Endometrial microvascular endothelial cells (primary cell): ENCODE results near the gene SDF4. TPM values are rescaled to one million over a fixed set of nuclear protein-coding genes. Genes with fewer than 3 reads are reported as not detected.
"Not testable (repeated sequence)": the region's sequence is repeated elsewhere in the genome, so short reads cannot be mapped to it uniquely, and the experiment has no call there.

Source experiments
- in situ Hi-C: cut with HindIII; loops from 2 replicates; pipeline ENCODE4 v1.10.0; 2017; ENCODE audit warnings: low sequenced_read_pairs, low pct_unique_long_range_greater_than_20kb; ENCODE audit errors: inconsistent ontology term
- total RNA-seq: library from RNA; depleted of rRNA; stranded (reverse); fragments of >200 nt; gene quantifications from one replicate; pipeline ENCODE4 v1.2.3, GENCODE V29; 2015; ENCODE audit errors: inconsistent ontology term

The SDF4 gene
- total RNA-seq, 1 donor from 2014 or later: 186 TPM

DNA sequence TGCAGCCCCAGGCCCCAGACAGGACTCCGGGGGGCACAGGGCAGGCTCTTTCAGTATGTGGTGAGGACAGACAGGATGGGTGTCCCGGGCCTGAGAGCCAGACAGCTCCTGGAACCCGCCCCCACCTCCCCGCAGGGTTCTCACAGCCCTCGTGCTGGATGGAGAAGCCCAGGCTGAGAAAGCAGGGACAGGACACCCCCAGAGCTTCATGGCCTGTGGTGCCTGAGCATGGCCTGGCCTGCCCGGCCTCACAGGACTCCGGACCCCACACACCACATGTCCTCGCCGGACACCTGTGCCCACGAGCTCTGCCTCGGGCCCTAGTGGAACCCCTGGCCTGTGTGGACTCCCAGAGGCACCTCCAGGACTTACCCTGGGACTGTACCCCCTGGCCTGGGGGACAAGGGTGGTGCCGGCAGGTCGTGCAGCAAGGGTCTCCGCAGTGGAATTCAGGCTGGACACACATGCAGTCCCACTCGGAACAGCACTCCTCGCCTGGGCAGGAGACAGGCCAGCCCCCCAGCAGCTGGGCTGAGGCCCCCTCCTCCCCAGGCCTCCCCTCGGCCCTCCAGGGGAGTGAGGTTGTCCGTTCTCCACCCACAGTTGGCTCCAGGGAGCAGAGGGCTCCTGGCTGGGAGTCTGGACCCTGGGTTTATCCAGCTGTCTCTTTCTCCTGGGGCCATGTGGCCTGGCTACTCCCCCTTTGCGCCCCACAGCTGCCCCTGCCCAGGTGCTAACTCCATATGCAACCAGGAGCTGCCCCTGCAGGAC is 26.6 kb downstream of the SDF4 start:
- in situ Hi-C loops: no loop called here

DNA sequence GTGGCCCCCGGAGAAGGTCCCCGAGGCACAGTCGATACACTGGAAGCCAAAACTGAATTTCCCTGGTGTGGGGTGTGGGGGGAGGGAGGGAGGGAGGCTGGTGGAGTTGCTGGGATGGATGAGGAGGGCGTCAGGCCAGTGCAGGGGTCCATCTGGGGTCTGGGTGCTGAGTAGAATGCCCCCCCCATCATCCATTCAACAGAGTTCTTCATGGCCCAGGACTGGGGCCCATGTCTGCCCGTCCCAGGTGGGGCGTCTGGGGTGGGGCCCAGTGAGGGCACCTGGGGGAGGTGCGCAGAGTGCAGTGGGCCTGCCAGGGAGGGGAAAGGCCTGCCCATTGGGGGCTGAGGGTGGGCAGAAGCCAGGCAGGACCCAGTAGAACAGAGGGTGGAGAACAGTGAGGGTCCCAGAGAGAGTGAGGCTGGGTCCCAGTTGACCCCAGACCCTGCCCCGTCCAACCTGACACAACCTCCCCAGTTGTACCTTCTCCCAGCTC is 27.3 kb downstream of the SDF4 start:
- in situ Hi-C loops: no loop called here

DNA sequence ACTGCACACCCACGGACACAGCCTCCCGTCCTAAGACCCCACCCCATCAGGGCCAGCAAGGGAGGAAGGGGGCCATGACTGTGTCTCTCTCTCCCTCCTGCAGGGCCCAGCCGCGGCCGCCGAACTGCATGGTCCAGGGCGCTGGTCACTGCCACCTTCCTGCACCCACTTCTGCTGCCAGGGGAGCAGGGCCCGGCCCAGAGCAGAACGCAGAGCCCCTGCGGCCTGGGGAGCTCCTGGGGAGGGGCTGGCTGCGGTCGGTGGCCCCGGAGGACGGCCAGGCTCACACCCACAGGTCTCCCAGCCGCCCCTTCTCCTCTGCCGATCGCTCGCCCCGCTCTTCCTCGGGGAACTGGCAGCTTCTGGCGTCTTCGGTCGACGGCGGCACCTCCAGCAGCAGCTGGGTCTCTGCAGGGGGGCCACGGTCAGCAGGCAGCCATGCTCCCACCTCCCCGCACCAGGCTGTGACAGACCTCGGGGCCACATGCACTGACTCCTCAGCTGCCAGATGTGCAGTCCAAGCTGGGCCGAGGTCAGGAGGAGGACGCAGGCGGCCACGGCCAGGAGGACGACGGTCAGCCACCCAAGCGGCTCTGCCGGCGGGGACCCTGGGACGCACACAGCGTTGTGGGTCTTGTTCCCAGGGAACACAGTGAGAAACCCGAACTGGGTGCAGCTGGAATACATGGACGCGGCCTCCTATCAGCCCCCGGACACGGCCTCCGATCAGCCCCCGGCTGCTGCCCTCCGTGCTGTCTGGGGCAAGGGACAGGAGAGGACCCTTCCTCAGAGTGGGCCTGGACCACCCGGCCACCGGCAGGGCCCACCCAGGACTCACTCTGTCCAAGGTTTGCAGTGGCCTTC is 28.0 kb downstream of the SDF4 start:
- in situ Hi-C loops: no loop called here

DNA sequence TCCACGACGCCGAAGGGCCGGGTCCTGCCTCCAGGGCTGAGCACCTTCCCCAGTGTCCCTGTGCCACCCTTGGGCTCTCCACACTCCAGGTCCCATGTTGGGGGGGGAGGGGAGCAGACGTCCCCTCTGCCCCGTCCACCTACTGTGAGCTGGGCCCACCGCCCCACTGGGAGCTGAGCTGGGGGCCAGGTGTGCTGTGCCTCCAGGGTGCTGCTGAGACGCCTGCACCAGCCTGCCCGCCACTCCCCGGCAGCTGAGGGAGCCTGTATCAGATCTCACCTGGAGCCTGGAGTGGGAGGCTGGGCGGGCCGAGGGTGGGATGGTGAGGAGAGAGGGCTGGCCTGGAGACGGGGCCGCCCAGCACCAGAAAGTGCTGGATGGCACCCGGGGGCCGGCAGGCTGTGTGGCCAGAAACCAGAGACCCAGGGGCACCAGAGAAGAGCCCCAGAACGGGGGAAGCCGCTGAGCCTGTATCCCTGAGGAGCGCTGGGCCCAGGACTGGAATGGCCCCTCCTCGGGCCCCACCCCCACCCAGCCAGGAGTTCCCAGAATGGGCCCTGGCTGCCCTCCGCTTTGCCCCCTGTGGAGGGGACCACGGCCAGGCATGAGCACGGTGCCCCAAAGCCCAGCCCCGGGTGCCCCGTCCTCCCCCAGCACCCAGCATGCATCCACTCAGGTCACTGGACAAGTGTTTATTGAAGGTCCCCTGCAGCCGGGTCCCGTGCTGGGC is 28.8 kb downstream of the SDF4 start:
- in situ Hi-C loops: no loop called here

DNA sequence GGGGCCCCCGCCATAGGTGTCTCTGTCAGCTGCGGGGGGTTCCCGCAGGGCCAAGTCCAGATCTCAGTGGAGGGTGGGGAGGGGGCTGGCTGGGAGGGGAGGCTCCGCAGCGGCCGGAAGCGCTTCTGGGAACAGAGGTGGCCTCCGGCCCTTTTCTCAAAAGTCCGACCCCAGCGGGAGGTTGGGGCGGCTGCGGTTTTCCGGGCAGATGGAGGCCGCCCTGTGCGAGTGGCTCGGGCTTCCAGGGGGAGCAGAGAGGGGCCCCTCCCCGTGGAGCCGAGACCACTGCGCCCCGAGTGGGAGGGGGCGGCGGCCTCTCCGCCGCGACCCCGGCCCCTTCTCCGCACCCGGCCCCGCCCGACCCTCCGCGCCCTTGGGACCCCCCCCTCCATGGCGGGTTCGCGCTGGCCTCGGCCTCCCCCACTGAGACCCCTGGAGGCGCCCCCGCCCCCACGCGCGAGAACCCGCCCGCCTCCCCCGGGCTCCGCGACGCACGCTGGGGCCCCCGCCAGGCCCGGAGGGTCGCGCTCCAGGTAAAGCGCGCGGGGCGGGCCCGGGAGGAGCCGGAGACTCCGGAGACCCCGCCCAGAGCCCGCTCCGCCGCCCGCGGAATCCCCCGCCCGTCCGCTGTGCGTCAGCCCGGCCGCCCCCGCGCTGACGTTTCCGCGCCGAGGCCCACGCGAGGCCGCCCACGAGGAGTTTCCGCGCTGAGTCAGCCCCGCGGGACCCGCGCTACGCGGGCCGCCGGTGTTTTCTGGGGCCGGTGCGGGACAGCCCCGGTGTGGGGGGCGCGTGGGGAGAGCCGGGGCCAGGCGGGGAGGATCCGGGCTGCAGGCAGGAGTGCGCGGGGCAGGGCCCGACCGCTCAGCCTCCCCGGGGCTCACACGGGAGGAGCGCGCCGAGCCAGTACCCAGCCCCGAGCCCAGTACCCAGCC is 30.7 kb downstream of the SDF4 start:
- in situ Hi-C loops: no loop called here

DNA sequence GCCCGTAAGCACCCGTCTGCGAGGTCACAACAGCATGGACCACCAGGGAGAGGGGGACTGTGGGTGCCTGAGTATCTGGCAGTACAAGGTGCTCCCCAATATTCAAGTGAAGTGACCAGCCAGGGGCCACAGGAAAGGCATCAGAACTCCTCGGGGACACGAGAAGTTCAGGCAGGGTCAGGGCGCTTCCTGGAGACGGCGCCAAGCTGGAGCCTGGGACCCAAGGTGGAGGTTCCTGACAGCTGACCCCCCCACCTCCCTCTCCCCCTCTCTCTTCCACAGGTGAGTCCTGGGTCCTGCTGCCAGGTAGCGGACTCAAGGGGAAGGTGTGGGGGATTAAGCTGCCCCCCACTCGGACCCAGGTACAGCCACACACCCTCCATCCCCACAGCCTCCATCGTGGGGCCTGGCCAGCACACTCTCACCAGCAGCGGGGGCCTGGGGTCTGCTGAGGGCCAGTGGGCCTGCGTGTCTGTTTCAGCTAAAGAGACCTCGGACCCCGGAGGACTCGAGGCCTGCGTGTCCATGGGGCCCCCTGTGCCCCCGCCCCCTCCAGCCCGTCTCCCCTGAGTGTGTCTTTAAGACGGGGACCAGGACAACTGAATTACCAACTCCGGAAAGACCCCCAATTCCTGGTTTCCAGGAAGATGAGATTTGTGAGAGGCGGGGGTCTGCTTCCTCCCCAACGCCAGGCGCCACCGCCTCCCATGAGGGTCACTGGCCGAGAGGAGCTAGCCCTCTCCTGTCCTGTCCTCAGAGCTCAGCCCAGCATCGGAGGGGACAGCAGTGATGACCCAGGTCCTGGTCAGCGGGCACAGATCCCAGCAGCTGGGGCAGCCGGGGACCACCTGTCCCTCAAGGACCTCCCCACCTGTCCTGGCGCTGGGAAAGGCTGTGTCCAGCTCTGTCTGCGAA is 31.6 kb downstream of the SDF4 start:
- in situ Hi-C loops: no loop called here

DNA sequence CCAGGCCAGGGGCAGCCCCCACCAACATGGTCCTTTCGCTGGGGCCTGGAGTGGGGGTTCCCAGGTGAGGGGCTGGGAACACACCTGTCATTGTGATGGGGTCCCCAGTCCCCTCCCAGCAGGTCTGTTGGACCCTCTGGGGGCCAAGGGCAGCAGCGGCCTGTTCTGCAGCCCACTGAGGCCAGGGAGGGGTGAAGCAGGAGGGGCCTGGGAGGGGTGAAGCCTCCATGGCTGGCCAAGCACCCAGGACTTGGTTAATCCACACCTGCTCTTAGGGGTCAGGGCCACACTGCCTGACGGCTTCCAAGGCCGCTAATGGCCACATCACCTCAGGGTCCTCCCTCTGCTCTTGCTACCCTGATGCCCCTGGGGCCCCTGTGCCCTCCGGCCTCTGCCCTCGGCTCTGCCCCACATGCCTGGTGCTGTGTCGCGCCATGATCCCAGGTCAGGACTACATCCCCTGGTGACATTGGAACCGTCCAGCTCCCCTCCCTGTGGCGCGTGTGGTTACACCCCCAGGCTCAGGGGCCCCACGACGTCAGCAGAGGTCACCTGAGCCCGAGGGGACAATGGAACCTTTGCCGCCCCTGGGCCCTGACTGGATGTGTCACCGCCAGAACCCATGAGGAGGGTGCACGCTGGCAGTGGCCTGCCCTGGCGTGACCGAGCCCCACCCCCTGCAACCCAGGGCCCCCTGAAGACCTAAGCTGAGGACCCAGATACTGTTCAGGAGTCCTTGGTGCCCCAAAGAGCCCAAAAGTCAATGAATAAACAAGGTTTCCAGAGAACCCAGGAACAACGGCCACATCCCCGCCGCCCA is 32.5 kb downstream of the SDF4 start:
- in situ Hi-C loops: no loop called here

DNA sequence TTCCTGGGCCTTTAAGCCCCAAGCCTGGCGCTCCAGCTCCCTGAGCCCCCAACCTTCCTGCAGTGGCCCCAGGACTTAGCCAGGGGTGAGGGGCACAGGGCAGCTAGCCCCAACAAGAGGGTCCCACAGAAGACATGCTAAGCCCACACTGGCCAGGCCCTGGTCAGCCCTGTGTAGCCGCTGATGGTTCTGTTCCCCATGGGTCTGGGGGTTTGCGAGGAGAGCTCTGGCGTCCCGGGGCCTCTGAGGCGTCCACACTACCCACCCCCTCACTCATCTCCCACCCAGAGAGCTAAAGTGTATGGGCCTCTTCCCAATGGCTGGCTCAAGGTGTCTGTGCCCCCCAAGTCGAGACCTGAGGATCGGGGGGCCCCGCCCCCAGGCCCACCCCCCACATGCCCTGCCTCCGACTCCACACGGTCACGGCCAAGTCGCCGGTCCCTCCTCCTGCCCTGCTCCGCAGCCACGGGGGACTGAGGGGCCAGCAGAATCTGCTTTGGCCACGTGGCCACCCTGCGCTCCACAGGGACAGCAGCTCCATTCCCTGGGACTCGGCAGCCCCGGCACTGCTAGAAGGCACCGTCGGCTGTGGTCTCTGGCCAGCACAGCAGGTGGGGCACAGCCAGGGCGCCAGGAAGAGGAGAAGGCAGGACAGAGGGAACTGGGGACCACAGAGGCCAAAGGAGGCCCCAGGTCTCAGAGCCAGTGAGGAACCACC is 33.2 kb downstream of the SDF4 start:
- in situ Hi-C loops: no loop called here

DNA sequence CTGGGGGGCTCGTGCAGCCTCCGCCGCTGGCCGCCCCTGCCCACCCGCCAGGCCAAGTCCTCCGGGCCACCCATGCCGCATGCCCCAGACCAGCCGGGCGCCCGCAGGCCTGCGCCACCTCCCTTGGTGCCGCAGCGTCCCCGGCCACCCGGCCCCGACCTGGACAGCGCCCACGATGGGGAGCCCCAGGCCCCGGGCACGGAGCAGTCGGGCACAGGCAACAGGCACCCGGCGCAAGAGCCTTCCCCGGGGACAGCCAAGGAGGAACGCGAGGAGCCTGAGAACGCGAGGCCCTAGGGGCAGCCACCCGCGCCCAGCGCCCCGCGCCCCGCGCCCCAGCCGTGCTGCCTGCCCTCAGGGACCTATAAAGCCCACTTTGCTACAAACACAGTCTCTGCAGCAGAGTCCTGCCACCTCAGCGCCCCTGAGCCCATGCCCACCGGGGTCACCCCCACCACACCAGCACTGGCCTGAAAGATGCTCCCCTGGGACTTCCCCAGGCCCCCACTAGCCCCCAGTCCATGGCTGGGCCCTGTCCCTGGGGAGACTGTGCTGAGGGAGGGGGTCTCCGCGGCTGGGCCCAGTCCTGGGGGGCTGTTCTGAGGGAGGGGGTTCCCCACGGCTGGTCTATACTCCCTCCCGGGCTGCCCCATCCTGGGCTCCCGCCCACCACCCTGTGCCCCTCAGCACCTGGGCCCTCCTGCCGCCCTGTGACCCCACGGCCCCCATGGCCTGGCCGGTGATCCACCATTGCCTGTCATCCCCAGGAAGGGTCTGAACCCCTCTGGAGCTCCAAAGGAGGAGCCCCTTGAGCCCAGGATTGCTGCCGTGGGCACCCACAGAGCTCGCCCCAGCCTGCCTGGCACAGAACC is 34.0 kb downstream of the SDF4 start:
- in situ Hi-C loops: no loop called here

DNA sequence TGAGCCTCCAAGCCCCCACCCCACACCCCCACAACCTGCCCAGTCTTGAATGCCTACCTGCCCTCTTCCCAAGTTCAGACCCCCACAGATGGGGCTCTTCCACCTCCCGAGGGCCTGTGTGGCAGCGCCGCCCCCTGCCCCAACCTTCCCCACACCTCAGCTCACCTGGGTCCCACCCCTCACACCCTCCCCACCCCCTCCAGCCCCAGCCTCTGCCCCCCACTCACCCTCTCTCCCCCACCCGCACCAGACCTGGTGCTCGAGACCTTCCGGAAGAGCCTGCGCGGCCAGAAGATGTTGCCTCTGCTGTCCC is 34.7 kb downstream of the SDF4 start:
- in situ Hi-C loops: no loop called here

DNA sequence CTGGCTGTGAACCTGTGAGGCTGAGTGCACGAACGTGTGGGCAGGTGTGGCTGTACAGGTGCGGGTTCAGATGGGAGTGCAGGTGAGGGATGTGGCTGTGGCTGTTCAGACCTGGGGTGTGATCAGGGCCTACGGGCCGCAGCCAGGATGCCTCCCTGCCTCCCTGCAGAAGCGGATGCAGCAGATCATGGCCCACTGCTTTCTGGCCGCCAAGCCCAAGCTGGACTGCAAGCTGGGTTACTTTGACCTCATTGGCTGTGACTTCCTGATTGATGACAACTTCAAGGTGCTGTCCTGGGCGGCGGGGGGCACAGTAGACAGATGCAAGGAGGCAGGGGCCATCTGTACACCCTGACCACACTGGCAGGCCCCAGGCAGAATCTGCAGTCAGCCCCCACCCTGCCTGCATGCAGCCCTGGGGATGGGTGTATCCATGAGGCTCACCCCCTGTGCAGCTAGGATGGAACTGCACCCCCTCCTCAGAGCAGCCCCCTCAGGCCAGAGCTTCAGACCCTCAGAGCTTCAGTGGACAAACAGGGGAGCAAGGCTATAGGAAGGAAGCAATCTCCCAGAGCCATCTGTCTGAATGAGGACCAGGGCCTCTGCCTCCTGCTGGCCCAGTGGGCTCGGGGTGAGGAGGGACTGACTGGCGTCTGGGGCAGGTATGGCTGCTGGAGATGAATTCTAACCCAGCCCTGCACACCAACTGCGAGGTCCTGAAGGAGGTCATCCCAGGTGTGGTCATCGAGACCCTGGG is 35.2 kb downstream of the SDF4 start:
- in situ Hi-C loops: no loop called here

DNA sequence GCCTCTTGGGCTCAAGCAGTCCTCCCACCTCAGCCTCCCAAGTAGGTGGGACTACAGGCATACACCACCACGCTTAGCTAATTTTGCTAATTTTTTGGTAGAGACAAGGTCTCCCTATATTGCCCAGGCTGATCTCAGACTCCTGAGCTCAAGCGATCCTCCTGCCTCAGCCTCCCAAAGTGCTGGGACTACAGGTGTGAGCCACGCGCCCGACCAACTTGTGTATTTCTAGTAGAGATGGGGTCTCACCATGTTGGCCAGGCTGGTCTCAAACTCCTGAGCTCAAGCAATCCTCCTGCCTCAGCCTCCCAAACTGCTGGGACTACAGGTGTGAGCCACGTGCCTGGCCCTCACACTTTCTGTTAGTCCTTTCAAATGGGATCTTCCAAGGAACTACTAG is 36.1 kb downstream of the SDF4 start:
- in situ Hi-C loops: not testable (repeated sequence)

DNA sequence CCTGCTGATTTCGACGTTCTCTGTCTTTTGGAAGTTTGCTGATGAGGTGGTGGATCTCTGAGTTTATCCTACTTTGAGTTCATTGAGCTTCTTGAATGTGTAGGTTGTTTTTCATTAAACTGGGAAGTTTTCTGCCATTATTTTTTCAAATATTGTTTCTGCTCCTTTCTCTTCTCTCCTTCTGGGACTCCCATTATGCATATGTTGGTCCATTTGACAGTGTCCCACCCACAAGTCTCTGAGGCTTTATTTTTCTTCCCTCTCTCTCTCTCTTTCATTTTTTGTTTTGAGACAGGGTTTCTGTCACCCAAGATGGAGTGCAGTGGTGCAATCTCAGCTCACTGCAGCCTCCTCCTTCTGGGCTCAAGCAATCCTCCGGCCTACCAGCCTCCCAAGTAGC is 37.1 kb downstream of the SDF4 start:
- in situ Hi-C loops: no loop called here

DNA sequence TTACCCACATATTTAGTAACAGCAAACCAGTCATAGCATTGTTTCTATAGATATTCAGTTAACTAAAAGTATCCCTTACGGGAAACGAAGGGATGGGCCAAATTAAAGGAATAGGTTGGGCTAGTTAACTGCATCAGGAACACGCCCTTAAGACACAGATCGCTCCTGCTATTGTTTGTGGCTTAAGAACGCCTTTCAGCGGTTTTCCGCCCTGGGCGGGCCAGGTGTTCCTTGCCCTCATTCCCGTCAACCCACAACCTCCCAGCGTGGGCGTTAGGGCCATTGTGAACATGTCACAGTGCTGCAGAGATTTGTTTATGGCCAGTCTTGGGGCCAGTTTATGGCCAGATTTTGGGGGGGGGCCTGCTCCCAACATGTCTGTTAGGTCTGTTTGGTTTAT is 40.1 kb downstream of the SDF4 start:
- in situ Hi-C loops: no loop called here

DNA sequence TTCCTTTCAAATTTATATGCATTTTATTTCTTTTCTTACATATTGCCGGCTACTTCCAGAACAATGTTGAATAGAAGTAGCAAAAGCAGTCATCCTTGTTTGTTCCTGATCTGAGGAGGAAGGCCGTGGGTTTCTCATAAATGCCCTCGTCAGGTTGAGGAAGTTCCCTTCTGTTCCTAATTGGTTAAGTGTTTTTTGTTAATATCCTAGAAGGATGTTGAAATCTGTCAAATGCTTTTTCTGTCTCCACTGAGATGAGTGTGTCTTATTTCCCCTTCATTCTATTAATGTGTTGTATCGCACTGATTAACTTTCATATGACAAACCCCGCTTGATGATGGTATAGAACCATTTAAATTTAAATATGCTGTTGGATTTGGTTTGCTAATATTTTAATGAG is 42.7 kb downstream of the SDF4 start:
- in situ Hi-C loops: no loop called here
